ENCODE data around the gene KRTAP27-1.

KRTAP27-1 gene

GRCh38 chr21:30332681-30333080, 4.8 kb downstream of the KRTAP27-1 start:
- Histone ChIP-seq H3K4me3 (ENCODE audit: insufficient read length, low read depth) (no peak overlapping the region), H3K36me3 (ENCODE audit: insufficient read depth, insufficient read length, low read length) (no peaks in the 10 kb centered on the region), H3K9ac (ENCODE audit: insufficient read length, low read depth) (no peak overlapping the region), H3K27me3 (ENCODE audit: insufficient read depth, insufficient read length) (no peaks in the 10 kb centered on the region), H3K9me3 (ENCODE audit: insufficient read depth, low read length) (no peaks in the 10 kb centered on the region), H3K4me1 (ENCODE audit: insufficient read depth, insufficient read length) (no peaks in the 10 kb centered on the region)
- no peak for DNase-seq (ENCODE audit: low read depth, low spot score)
- TF ChIP-seq ZNF274 (IDR thresholded peaks at IDR 0.05; ENCODE audit: low read depth, low read length) = no peak
- no peak for TF ChIP-seq YY1 (IDR thresholded peaks at IDR 0.05; ENCODE audit: insufficient read depth, insufficient read length)
- TF ChIP-seq SUZ12 (IDR thresholded peaks at IDR 0.05; ENCODE audit: extremely low read depth, insufficient read depth, insufficient read length) = no peak

DNA sequence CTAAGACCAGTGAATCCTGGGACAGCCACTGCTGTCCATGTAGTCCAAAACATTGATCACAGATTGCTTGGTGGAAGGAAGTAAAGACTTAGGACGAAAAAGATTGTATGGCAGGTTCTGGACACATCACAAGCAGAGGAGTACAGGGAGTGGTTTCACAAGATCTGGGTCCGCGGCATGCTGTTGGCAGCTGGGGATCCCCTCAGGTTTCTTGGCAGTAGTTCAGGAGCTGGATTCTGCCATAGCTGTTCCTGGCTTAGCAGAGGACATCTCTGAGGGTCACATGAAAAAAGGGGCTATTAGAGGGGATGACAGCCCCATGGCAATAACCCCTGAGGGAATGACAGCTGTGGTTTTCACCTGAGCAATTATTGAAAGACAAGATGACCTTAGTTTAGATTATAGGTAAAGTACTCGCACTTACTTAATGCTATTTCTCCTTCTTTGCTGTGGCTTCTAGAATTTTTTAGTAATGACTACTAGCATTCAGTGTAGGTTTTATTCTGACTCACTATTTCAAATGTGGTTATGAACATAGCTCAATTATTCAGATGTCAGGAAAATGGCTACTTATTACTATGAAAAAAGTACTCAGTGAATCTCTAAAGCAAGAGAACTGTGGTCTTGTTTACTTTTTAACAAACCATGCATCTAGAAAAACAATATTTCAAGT, 8.2 kb downstream of the KRTAP27-1 start:
- no peaks in the 10 kb centered on the region for H3K36me3 ChIP-seq (ENCODE audit: insufficient read depth, insufficient read length, low read length)
- no peak for DNase-seq (ENCODE audit: low read depth, low spot score)
- peaks cover 5% of the 10 kb centered on the region; the same call in 1 of the 2 replicates for H3K9me3 ChIP-seq (ENCODE audit: insufficient read depth, low read length)
- H3K9ac ChIP-seq (ENCODE audit: insufficient read length, low read depth) = no peak overlapping the region
- H3K4me3 ChIP-seq (ENCODE audit: insufficient read length, low read depth) = no peak overlapping the region
- TF ChIP-seq SUZ12 (IDR thresholded peaks at IDR 0.05; ENCODE audit: extremely low read depth, insufficient read depth, insufficient read length) (no peak), YY1 (IDR thresholded peaks at IDR 0.05; ENCODE audit: insufficient read depth, insufficient read length) (no peak), ZNF274 (IDR thresholded peaks at IDR 0.05; ENCODE audit: low read depth, low read length) (no peak)
- no peaks in the 10 kb centered on the region for H3K27me3 ChIP-seq (ENCODE audit: insufficient read depth, insufficient read length)
- H3K4me1 ChIP-seq (ENCODE audit: insufficient read depth, insufficient read length) = no peaks in the 10 kb centered on the region

DNA sequence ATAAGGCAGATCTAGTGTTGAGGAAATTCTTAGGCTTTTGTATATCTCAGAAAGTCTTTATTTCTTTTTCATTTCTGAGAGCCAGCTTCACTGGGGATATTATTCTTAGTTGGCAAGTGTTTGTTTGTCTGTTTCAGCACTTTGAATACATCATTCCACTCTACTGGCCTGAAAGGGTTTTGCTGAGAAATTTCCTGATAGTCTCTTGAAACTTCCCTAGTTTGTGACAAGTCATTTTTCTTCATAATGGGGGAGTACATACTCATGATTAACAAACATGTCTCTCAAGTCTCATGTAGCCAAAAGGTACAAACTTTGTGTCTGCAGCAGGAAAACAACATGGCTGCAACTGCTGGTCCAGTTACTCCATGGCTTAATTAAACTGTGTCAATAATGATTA, 11.1 kb downstream of the KRTAP27-1 start:
- Histone ChIP-seq H3K9ac (ENCODE audit: insufficient read length, low read depth) (no peak overlapping the region), H3K36me3 (ENCODE audit: insufficient read depth, insufficient read length, low read length) (no peaks in the 10 kb centered on the region), H3K4me1 (ENCODE audit: insufficient read depth, insufficient read length) (no peaks in the 10 kb centered on the region), H3K9me3 (ENCODE audit: insufficient read depth, low read length) (peaks cover 5% of the 10 kb centered on the region; the same call in 1 of the 2 replicates), H3K4me3 (ENCODE audit: insufficient read length, low read depth) (no peak overlapping the region), H3K27me3 (ENCODE audit: insufficient read depth, insufficient read length) (no peaks in the 10 kb centered on the region)
- TF ChIP-seq ZNF274 (IDR thresholded peaks at IDR 0.05; ENCODE audit: low read depth, low read length) = no peak
- DNase-seq (ENCODE audit: low read depth, low spot score) = no peak

DNA sequence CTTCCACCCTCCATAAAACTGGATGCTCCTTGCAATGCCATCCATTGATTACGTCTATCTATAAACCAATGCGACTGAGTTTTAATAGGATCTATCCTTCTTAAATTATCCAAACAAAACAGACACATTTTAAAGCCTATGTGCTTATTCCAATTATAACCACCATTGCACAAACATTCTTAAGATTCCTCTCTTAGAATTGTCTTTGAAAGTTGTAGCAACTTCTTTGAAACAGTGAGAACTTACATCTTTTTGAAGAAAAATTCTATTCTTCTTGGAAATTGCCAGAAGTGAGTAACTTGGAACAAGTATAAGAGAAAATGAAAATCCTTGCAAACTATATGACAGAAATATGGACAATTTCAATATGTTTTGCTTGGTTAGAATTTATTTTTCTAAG, 17.3 kb downstream of the KRTAP27-1 start, which contains the start of gene KRTAP26-1:
Gene KRTAP26-1 (minus strand): TSS at position 101 of the 400 bp plus-strand sequence. CDS start 280 bp downstream, outside the sequence.
- Histone ChIP-seq H3K36me3 (ENCODE audit: insufficient read depth, insufficient read length, low read length) (no peaks in the 10 kb centered on the region), H3K4me3 (ENCODE audit: insufficient read length, low read depth) (no peak within 1 kb of the TSS), H3K4me1 (ENCODE audit: insufficient read depth, insufficient read length) (no peaks in the 10 kb centered on the region), H3K9ac (ENCODE audit: insufficient read length, low read depth) (no peak within 1 kb of the TSS), H3K9me3 (ENCODE audit: insufficient read depth, low read length) (no peaks in the 10 kb centered on the region), H3K27me3 (ENCODE audit: insufficient read depth, insufficient read length) (no peaks in the 10 kb centered on the region)
- no peak for TF ChIP-seq SUZ12 (IDR thresholded peaks at IDR 0.05; ENCODE audit: extremely low read depth, insufficient read depth, insufficient read length)
- TF ChIP-seq ZNF274 (IDR thresholded peaks at IDR 0.05; ENCODE audit: low read depth, low read length) = no peak
- TF ChIP-seq YY1 (IDR thresholded peaks at IDR 0.05; ENCODE audit: insufficient read depth, insufficient read length) = no peak
- no peak for DNase-seq (ENCODE audit: low read depth, low spot score)

DNA sequence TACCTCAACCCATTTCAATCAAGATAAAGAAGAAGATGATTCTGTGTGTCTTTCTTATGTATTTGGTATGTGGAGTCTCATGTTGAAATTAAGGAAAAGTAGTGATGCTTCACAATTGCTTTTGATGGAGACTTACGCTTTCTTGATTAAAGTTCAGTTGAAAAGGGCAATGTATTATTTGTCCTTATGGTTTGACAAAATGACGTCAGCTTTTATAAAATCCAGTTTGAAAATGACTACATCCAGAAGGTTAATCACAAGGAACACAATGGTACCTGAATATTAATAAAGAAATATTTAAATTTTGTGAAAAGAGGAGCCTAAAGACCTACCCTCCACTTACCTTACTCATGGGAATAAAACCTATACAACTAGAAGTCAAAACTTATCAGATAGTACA, 21.8 kb downstream of the KRTAP27-1 start:
- H3K4me1 ChIP-seq (ENCODE audit: insufficient read depth, insufficient read length) = no peaks in the 10 kb centered on the region

DNA sequence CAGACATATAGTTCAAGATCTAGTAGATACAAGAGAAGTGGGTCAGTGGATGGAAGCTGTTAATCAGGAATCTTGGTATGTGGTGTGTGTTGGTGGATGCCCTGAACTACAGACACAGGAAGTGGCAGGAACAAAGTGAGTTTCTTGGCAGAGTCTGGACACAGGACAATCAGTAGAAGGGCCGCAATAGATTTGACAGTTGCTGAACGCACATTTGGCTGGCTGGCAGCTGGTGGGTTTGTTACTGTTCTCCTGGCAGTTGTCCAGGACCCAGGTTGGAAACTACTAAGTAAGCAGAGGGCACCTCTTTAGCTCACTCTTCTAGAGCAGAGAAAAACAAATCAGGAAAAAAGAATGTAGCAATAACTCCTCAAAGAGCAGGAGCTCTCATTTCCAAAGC, 30.6 kb downstream of the KRTAP27-1 start:
- no peaks in the 10 kb centered on the region for H3K4me1 ChIP-seq (ENCODE audit: insufficient read depth, insufficient read length)
- no peaks in the 10 kb centered on the region for H3K36me3 ChIP-seq (ENCODE audit: insufficient read depth, insufficient read length, low read length)
- H3K27me3 ChIP-seq (ENCODE audit: insufficient read depth, insufficient read length) = no peaks in the 10 kb centered on the region
- TF ChIP-seq ZNF274 (IDR thresholded peaks at IDR 0.05; ENCODE audit: low read depth, low read length) (no peak), SUZ12 (IDR thresholded peaks at IDR 0.05; ENCODE audit: extremely low read depth, insufficient read depth, insufficient read length) (no peak), YY1 (IDR thresholded peaks at IDR 0.05; ENCODE audit: insufficient read depth, insufficient read length) (no peak)
- H3K9ac ChIP-seq (ENCODE audit: insufficient read length, low read depth) = no peak overlapping the region
- no peaks in the 10 kb centered on the region for H3K9me3 ChIP-seq (ENCODE audit: insufficient read depth, low read length)
- no peak for DNase-seq (ENCODE audit: low read depth, low spot score)
- H3K4me3 ChIP-seq (ENCODE audit: insufficient read length, low read depth) = no peak overlapping the region

More for the DNA sequence above, 21.8 kb downstream of the KRTAP27-1 start:
- Histone ChIP-seq H3K9me3 (ENCODE audit: insufficient read depth, low read length) (no peaks in the 10 kb centered on the region), H3K36me3 (ENCODE audit: insufficient read depth, insufficient read length, low read length) (no peaks in the 10 kb centered on the region), H3K27me3 (ENCODE audit: insufficient read depth, insufficient read length) (no peaks in the 10 kb centered on the region), H3K4me3 (ENCODE audit: insufficient read length, low read depth) (no peak overlapping the region), H3K9ac (ENCODE audit: insufficient read length, low read depth) (no peak overlapping the region)
- DNase-seq (ENCODE audit: low read depth, low spot score) = no peak
- TF ChIP-seq ZNF274 (IDR thresholded peaks at IDR 0.05; ENCODE audit: low read depth, low read length) (no peak), YY1 (IDR thresholded peaks at IDR 0.05; ENCODE audit: insufficient read depth, insufficient read length) (no peak), SUZ12 (IDR thresholded peaks at IDR 0.05; ENCODE audit: extremely low read depth, insufficient read depth, insufficient read length) (no peak)

DNA sequence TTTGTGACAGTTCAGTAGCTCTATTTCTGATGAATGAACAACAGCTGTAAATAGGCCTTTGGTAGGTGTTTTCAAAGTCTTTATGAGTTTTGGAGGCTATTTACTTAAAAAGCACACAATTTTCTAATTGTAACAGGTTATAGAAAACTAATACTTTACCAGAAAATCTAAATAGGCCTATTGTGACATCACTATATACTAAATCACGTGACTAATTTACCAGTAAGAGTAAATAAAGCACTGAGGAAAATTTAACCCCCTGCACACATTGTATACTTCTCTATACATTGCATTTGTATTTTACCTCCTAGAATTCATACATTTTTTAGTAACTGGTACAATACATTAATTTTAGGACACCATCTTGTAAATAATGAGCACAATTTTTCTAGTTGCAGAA, 32.4 kb downstream of the KRTAP27-1 start:
- Histone ChIP-seq H3K9me3 (ENCODE audit: insufficient read depth, low read length) (no peaks in the 10 kb centered on the region), H3K27me3 (ENCODE audit: insufficient read depth, insufficient read length) (no peaks in the 10 kb centered on the region), H3K4me1 (ENCODE audit: insufficient read depth, insufficient read length) (no peaks in the 10 kb centered on the region), H3K36me3 (ENCODE audit: insufficient read depth, insufficient read length, low read length) (no peaks in the 10 kb centered on the region), H3K4me3 (ENCODE audit: insufficient read length, low read depth) (no peak overlapping the region), H3K9ac (ENCODE audit: insufficient read length, low read depth) (no peak overlapping the region)
- TF ChIP-seq ZNF274 (IDR thresholded peaks at IDR 0.05; ENCODE audit: low read depth, low read length) (no peak), YY1 (IDR thresholded peaks at IDR 0.05; ENCODE audit: insufficient read depth, insufficient read length) (no peak), SUZ12 (IDR thresholded peaks at IDR 0.05; ENCODE audit: extremely low read depth, insufficient read depth, insufficient read length) (no peak)
- DNase-seq (ENCODE audit: low read depth, low spot score) = no peak
